ENCODE data around the gene FUS. TPM values are rescaled to one million over a fixed set of nuclear protein-coding genes. Genes with fewer than 3 reads are reported as not detected.
"Not testable (repeated sequence)": the region's sequence is repeated elsewhere in the genome, so short reads cannot be mapped to it uniquely, and the experiment has no call there.

The FUS gene
- total RNA-seq, 6 donors from 2014 or later: 65.7 to 258 (median 145) TPM

GRCh38 chr16:31194898-31195297 is 15.0 kb downstream of the FUS start:
- no peak overlapping the region for H3K27ac ChIP-seq
- no peak overlapping the region for H3K4me3 ChIP-seq
- WGBS, 2 donors: 82 to 86% methylated on average over 7 of the region's 7 CpGs
- no peak for TF ChIP-seq EP300 (IDR thresholded peaks at IDR 0.05)
- no peak for TF ChIP-seq POLR2AphosphoS5 (IDR thresholded peaks at IDR 0.05)
- no peak for TF ChIP-seq POLR2A (IDR thresholded peaks at IDR 0.05)
- TF ChIP-seq CTCF (IDR thresholded peaks at IDR 0.05): no peak
- H3K9me3 ChIP-seq: no peaks in the 10 kb centered on the region
- H3K27me3 ChIP-seq: no peaks in the 10 kb centered on the region
- DNase-seq: no peak
- ATAC-seq (ENCODE audit: low FRiP score in 2 of 2): no peak
- H3K36me3 ChIP-seq: peaks cover 38 to 82% (median 60%) of the 10 kb centered on the region in 4 donors
- H3K4me1 ChIP-seq: peaks cover 0 to under 1% (median 0%) of the 10 kb centered on the region in 4 donors

GRCh38 chr16:31195861-31196260 is 15.9 kb downstream of the FUS start:
- not testable (repeated sequence) for H3K4me1 ChIP-seq; H3K9me3 ChIP-seq; H3K27me3 ChIP-seq; H3K4me3 ChIP-seq; H3K27ac ChIP-seq; DNase-seq; ATAC-seq (ENCODE audit: low FRiP score in 2 of 2)
- peaks cover 30 to 73% (median 50%) of the 10 kb centered on the region in 4 donors for H3K36me3 ChIP-seq
- WGBS, 2 donors: 96 to 98% methylated on average over 11 of the region's 11 CpGs

- Histone ChIP-seq H3K9me3 (no peaks in the 10 kb centered on the region), H3K36me3 (peaks cover 24 to 66% (median 45%) of the 10 kb centered on the region in 4 donors), H3K27me3 (no peaks in the 10 kb centered on the region), H3K4me1 (peaks cover 6 to 14% (median 10%) of the 10 kb centered on the region in 4 donors), H3K4me3 (no peak overlapping the region), H3K27ac (no peak overlapping the region)
- 71 to 83% methylated on average over 17 of the region's 17 CpGs for WGBS, 2 donors
- ATAC-seq (ENCODE audit: low FRiP score in 2 of 2): no peak
- DNase-seq: peak in 1 of 2 donors; percentile 41
- no peak for TF ChIP-seq POLR2AphosphoS5 (IDR thresholded peaks at IDR 0.05)
- no peak for TF ChIP-seq CTCF (IDR thresholded peaks at IDR 0.05)
- no peak for TF ChIP-seq POLR2A (IDR thresholded peaks at IDR 0.05)
- TF ChIP-seq EP300 (IDR thresholded peaks at IDR 0.05): no peak
Measured at GRCh38 chr16:31196324-31197088, 16.6 kb downstream of the FUS start.

GRCh38 chr16:31198207-31198882 is 18.4 kb downstream of the FUS start:
- DNase-seq (no peak), ATAC-seq (ENCODE audit: low FRiP score in 2 of 2) (no peak)
- H3K27me3 ChIP-seq: no peaks in the 10 kb centered on the region
- H3K9me3 ChIP-seq: no peaks in the 10 kb centered on the region
- peaks cover 9 to 48% (median 26%) of the 10 kb centered on the region in 4 donors for H3K36me3 ChIP-seq
- WGBS, 2 donors: 68 to 69% methylated on average over 7 of the region's 7 CpGs
- no peak overlapping the region for H3K27ac ChIP-seq
- peaks cover 10 to 27% (median 18%) of the 10 kb centered on the region in 4 donors for H3K4me1 ChIP-seq
- no peak overlapping the region for H3K4me3 ChIP-seq
- no peak for TF ChIP-seq EP300 (IDR thresholded peaks at IDR 0.05)
- TF ChIP-seq CTCF (IDR thresholded peaks at IDR 0.05): no peak
- TF ChIP-seq POLR2A (IDR thresholded peaks at IDR 0.05): no peak

DNA sequence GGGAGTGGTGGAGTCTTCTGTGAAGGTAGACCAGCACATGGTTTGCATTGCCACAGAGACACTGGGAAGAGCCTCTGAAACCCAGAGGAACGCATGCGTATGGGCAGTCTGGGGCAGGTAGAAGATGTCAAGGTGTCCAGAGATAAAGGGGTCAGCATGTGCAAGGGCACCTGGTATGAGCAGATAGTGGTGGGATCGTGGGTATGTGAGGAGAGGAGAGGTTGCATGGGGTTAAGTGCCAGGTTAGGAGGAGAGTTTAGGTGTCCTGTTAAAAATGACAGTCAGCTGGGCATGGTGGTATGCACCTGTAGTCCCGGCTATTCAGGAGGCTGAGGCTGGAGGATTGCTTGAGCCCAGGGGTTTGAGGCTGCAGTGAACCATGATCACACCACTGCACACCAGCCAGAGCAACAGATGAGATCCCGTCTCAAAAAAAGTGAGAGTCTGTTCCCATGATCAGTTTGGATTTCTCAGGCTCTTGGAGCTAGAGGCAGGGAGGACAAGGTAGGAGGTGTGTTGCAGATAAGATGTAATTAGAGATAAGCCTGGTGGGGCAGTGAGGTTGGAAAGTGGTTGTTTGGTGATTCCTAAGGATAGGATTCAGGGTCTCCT is 19.6 kb downstream of the FUS start:
- no peak overlapping the region for H3K4me3 ChIP-seq
- no peak for DNase-seq
- no peaks in the 10 kb centered on the region for H3K9me3 ChIP-seq
- peaks cover 2 to 36% (median 15%) of the 10 kb centered on the region in 4 donors for H3K36me3 ChIP-seq
- 93% methylated on average over 5 of the region's 5 CpGs for WGBS, 2 donors
- ATAC-seq (ENCODE audit: low FRiP score in 2 of 2): no peak
- peaks cover 10 to 32% (median 18%) of the 10 kb centered on the region in 4 donors for H3K4me1 ChIP-seq
- no peak for TF ChIP-seq POLR2A (IDR thresholded peaks at IDR 0.05)
- no peak for TF ChIP-seq EP300 (IDR thresholded peaks at IDR 0.05)
- TF ChIP-seq POLR2AphosphoS5 (IDR thresholded peaks at IDR 0.05): no peak
- no peak for TF ChIP-seq CTCF (IDR thresholded peaks at IDR 0.05)
- H3K27ac ChIP-seq: no peak overlapping the region
- H3K27me3 ChIP-seq: no peaks in the 10 kb centered on the region

GRCh38 chr16:31200111-31200510 is 20.2 kb downstream of the FUS start:
- not testable (repeated sequence) for H3K27ac ChIP-seq; H3K9me3 ChIP-seq; H3K4me3 ChIP-seq; DNase-seq; ATAC-seq (ENCODE audit: low FRiP score in 2 of 2); H3K27me3 ChIP-seq
- 87 to 91% methylated on average over 8 of the region's 8 CpGs for WGBS, 2 donors
- peaks cover 0 to 30% (median 11%) of the 10 kb centered on the region in 4 donors for H3K36me3 ChIP-seq
- peaks cover 10 to 32% (median 18%) of the 10 kb centered on the region in 4 donors for H3K4me1 ChIP-seq

Data from upper lobe of left lung (tissue), 6 donors.